GM19240 (cell line): ENCODE measurements around the gene ADIPOR1.

Experiments used
- DNase-seq: peaks from one replicate; pipeline ENCODE4 v3.0.0; 2011; ENCODE audit warnings: low spot score; ENCODE audit not compliant: insufficient read length

Gene ADIPOR1

DNA sequence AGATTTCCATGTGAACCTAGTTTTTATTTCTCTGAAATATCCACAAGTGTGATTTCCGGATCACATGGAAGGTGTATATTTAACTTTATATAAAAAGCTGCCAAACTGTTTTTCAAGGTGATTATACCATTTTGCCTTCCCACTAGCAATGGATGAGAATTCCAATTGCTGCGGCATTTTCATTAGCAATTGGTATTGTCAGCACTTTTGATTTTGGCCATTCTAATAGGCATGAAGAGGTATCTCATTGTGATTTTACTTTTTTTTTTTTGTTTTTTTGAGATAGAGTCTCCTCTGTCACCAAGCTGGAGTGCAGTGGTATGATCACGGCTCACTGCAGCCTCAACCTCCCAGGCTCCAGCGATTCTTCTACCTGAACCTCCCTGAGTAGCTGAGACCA, 13.9 kb upstream of the ADIPOR1 start:
- DNase-seq, result no peak

DNA sequence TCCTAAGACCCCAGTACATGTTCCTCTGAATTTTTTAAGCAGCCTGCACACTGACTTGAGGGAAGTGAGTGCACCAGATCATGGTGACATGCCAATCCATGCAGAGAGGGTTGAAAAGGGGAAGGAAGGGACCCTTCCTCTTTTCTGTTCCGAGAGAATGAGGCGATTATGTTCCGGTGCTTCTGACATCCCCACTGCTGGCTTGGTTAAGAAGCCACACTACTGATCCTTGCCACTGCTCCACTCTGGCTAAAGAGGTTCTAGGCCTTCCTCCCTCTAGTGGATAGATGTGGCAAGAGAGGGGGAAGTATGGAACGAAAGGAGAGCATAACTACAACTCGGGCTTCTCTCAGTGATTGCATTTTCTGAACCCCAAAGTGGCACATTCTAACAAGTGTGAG, 10.8 kb upstream of the ADIPOR1 start:
- peak; percentile 66 for DNase-seq

DNA sequence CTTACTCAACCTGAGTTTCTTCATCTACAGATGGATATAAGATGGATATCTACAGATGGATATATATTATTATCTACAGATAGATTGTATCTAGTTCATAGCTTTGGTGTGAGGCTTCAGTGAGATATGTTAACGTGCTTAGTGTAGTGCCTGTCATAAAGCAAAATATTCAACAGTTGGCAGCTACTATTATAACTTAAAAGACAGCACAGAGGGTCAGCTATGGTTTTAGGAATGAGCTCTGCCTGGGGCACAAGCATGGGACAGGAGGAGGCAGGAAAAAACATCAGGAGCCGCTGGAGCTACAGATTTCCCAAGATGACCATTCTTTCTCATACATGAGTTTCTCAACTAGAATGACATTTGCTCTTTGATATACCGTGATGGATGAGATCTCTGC, 10.2 kb upstream of the ADIPOR1 start:
- no peak for DNase-seq

DNA sequence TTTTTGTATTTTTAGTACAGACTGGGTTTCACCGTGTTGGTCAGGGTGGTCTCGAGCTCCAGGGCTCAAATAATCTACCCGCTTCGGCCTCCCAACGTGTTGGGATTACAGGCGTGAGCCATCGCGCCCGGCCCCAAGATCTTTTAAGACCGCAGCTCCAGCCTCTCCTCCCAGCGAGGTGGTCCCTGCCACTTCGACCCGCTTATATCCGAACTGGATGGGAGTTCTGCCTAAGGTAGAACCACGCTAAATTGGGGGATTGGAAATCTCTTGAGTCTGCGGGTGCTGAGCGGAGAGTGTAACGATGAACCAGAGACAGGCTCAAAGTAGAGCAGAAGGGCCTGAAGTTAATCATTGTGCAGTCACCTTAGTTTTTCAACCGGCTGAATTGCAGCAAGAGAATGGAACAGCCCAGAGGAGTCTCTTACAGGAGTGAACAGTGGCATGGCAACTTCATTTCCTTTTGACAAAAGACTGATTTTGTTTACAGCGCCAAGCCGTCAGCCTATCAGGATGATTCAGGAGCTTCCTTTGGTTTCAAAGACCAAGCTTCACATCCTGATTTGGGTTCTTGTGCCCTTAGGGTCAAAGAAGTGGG, 9.7 kb upstream of the ADIPOR1 start:
- DNase-seq, result peak; percentile 8

DNA sequence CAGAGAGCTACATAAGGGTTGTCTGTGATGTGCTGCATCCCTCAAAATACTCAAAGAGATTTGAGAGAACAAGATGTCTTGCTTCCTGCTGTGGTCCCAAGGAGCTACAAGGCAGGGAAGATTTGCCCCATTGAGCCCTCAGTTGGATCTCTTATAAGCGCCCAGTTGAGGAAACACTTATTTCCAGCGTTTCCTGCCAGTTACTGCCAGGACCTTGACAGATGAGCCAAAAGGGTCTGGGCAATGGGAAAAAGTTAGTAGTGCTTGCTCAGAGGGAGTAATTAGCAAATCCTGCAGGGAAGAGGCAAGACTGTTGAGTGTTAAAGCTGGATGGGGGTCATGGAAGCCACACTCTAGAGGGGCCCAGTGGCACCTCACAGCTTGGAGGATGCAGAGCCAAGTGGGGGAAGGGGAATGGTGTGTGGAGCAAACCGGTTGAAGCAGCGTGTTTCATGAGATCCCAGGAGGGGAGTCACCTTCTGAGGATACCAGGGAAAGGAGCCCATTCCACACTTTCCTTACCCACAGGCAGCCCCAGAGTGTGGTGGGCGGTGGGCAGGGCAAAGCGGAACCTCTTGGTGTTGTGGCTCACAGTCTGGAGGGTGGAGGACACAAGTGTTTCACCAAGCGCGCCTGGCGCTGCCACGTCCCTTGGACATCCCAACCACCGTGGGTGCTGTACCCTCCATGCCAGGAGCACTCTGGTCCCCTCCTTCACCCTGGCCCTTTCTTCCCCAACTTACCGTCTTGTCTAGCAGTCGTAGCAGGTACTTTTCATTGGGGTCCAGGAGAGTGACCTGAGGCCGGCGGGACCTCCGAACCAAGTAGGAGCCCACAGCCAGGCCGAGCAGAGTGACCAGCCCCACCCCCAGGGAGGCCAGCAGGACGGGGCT, 8.1 kb upstream of the ADIPOR1 start:
- no peak for DNase-seq

DNA sequence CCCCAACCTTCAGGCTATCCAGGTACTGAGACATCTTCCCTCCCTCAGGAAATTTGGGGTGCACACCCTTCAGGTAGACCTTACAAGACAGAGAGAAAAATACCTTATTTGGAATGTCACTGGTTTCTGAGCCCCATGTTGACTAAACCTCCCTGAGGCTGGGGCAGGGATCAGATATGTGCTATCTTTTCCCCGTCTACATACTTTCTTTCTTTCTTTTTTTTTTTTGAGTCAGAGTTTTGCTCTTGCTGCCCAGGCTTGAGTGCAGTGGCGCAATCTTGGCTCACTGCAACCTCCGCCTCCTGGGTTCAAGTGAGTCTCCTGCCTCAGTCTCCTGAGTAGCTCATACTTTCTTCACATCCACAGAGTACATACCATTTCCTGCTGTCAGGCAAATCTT, 7.3 kb upstream of the ADIPOR1 start:
- DNase-seq, result no peak

DNA sequence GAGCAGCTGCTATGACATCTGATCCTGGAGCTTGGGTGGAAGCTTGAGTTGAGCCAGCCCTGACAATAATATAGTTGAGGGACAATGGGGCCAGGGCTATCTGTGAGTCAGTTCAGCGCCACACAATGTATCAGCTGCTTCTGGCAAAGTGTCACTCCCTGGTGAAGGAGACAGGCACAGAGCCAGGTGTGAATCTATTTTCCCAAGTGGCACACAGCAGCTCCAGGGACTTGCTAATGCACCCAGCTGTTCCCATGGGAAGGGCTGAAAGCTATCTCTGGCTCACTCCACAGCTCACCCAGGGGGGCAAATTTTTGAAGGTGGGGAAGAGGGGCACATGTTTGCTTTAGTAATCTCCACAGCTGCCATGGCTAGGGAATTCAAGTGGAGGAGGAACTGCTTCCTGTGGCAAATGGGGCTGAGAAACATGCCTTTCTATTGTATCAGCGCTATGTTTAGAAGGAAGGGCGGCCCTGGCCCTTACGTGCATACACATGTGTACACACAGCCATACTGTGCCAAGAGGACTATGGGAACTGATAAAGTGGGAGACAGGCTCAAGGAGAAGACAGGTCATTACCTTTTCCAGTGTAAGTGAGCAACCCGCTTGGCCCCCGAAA, 6.8 kb upstream of the ADIPOR1 start:
- DNase-seq, result no peak

DNA sequence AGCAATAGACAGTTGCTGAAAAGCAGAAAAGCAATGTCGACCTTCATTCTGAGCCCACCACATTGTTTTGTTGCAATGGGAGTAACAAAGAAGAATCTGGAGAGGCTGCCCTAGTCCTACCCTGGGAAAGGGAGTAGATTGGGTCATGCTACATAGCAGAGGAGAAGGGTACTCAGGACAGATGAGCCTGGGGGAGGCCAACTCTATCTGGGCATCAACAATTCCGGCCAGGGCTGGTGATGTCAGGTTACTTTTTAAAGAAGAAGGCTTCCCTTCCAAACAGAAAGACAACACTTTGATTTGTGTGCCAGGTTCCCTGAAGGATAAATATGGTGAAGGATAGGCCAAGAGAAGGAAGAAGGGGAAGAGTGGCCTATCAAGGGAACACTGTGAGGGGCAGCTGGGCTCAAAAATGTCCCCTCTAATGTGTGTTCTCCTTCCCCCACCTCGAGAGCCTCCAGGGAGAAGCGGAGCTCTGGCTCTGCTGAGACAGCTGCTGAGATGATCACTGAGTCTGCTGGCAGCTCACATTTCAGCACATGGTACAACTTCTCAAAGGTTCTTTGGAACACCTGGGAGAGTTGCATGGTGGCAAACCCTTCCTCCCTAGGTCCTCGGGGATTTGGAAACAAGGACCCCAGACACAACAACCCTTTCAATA, 3.2 kb upstream of the ADIPOR1 start:
- DNase-seq, result no peak

DNA sequence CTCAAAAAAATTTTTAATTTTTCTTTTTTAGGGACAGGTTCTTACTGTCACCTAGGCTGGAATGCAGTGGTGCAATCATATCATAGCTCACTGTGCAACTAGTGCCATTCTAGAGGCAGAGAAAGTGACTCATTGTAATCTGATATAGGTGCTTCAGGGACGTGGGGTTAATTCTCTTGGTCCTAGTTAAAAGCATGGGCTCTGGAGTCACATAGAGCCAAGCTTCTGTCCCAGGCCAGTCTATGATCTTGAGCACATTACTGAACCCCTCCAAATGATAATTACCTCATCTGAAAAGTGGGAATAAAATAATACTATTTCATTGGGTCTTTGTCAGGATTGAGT, 1.1 kb upstream of the ADIPOR1 start:
- DNase-seq, result no peak

DNA sequence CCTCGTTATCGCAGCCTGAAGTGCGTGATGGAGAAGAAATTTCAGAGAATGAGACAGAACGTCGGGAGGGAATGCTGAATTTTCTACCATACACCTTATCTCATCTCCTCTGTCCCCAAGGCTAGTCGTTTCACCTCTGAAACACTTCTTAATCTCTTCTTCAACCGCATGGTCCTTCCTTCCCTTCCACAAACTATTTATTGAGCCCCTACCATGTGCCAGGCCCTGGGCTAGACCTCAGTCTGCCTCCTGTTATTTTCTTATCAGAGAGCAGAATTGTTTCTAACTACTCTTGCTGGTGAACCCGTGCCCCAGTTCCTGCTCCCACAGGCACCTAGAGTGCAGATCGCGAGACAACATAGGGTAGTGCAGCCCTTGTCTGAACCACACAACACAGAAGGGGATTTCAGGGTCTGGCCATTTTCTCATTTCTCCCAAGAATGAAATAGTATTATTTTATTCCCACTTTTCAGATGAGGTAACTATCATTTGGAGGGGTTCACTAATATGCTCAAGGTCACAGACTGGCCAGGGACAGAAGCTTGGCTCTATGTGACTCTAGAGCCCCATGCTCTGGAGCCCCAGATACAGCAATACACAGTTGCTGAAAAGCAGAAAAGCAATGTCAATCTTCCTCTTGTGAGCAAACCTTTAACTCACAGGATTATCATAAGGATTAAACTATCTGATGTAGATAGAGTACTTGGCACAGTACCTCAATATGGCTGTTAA, 598 bp upstream of the ADIPOR1 start:
- no peak for DNase-seq

DNA sequence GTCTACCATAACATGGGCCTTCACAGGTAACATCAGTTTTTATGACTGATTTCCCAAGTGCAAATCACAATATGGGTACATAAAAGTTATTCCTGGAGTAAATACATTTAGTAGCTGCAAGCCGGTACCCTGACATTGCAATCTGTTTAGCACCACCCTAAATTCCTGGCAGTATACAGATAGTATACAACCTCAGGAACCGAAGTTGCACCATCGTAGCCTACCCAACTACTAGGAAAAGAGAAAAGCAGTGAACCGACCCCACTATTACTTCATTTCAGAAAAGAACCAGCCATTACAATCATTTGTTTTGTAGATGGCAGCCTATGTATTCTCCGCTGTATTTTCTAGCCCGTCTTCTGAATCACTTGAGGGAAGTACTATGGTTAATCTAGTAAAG, 1.1 kb downstream of the ADIPOR1 start:
- DNase-seq, result no peak

DNA sequence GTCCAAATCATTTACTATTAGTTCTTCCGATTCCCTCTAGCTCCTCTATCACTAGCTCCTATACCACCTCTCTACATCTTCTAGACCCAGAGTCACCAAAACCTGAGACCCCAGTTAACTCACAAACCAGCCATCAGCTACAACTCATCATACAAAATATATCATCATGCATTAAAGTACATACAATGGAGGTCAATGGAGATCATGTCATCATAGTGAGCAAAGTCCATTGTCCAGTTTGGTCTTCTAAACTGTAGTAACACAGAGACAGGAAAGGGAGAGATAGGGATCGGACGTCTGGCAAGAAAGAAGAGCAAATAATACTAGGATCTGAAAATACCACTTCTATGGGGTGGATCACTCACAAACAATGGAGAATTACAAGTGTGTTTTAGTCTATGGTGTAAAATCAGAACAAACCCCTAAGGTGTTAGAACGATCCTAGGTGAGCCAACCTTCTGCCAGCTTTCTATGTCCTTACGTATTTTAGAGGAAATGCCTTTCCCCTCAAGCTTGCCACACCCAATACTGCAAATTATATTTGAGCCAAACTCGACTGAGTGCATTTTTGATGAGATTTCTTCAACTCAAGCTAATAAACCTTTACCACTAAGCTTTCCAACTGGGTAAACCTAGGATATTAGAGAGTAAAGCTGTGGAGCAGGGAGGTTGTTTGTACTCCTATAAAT, 3.9 kb downstream of the ADIPOR1 start:
- no peak for DNase-seq

DNA sequence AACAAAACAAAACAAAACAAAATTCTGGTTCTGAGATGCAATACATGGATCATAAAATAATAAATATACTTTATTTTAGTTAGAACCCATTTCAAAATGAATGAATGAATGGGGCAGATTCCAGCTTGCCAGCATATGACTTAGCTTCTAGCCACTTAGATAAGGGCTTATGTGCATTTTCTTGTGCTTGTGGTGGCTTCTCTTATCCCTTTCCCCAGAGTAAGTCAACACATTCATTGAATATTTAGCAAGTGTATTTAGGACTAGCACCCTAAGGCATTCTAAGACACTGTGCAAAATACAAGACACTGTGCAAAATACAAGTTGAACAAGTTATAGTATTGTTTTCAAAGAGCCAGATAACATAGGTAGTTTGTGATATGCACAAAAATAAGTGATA, 4.7 kb downstream of the ADIPOR1 start:
- no peak for DNase-seq

DNA sequence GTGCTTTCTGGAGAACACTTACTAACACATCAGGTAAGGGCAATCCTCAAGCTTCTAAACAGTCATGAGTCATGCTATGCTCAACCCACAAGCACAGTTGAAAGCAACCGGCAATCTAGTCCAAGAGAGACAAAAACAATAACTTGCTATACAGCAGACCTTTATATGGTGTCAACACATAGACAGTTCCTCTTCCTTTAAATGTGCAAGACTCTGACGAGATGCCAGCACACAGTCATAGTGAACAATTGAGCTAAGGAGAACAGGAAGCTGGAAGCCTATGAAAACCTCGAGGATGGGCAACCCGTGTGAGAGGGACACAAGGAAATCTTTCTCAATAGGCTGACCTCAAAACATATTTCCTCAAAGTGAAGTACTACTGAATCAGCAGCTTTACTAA, 5.3 kb downstream of the ADIPOR1 start:
- no peak for DNase-seq

DNA sequence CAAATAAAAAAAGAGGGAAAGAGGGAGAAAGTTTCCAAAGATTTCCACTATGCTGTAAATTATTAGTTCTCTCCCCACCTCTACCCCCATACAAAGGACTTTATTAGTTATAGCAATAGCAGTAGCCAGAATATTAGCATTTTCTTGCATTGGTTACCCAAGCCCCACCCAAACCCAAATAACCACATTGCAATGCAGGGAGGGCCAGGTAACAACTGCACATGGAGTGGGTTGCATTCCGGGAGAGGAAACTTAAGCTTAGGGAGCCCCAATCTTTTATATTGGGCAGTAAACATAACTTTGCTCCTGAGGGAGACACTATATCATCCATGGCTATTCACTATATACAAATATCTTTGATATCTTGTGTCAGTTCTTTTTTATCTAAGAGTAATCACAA, 6.0 kb downstream of the ADIPOR1 start:
- no peak for DNase-seq

DNA sequence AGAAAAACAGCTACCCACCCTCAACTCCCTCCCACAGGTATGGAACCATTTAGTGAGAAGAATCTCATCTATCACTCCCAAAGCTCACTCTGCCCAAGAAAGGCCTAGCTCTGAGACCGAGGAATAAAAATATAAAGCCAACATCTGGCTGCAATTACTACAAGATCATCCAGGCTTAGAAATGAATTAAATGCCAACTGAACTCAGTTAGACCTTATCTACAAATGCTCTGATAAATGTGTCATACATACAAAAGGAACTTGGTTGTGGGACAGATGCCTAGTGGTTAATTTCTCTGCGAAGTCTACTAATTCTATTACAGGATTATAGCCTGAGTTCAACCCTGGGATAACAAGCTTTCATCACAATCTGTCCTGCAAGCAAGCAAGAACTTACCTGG, 6.7 kb downstream of the ADIPOR1 start:
- no peak for DNase-seq

DNA sequence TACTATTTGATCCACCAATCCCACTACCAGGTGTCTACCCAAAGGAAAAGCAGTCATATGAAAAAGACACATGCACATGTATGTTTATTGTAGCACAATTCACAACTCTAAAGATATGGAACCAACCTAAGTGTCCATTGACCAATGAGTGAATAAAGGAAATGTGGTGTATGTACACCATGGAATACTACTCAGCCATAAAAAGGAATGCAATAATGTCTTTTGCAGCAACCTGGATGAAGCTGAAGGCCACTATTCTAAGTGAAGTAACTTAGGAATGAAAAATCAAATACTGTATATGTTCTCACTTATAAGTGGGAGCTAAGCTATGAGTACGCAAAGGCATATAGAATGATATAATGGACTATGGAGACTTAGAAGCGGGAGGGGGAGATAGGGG, 12.6 kb downstream of the ADIPOR1 start:
- DNase-seq, result no peak

DNA sequence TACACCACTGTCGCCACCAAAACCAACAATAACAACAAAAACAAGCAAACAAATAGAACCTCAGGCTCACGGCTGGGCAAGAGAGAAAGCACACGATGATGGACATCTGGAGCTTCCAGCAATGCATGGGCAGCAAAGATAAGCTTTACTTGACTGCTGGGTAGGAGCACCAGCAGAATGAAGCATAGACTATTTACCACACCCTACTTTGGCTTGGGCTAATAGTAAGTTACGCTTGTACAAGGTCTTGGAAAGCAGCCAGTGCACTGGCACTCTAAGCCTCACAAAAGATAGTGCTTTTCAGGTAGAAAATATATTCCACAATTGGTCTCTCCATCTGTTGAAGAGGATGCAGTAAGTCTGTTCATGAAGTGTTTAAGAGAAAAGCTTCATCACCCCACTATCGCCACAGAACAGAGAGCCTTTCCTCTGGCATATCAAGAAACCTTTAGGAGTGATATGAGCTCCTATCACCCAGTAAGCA, 13.6 kb downstream of the ADIPOR1 start:
- DNase-seq, result no peak

DNA sequence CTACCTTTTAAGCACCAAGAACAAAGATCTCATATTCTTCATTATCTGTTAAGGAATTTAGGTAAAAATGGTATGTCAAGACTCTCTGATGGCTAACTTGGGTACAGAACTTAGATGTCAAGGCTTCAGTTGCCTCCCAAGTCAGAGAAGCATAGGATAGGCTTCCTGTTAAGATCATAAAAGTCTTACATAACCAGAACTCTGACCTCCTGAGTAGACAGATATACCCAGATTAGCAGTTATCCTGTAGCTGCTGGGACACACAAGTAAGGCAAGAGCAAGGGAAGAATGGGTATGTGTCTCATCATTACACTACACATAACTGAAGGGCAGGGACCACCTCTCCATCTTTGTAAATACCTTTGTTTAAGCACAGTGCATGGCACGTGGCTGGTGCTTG, 15.7 kb downstream of the ADIPOR1 start:
- no peak for DNase-seq

DNA sequence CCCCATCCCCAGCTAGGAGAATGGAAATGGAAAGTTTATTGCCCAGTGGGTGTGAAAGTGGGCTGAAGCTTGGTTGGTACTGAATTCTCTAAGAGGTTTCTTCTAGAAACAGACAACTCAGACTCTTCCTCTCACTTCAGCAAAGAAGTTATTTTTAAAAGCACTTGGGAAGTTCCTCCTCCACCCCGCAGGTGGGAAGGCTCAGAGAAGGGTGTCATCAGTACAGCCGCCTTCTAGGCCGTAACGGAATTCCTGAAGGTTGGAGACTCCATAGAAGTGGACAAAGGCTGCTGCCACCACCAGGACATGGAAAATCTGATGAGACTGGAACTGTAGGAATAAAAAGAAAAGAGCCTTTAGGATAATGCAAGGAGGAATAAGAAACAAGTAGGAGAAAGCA, 16.7 kb downstream of the ADIPOR1 start:
- DNase-seq, result no peak

DNA sequence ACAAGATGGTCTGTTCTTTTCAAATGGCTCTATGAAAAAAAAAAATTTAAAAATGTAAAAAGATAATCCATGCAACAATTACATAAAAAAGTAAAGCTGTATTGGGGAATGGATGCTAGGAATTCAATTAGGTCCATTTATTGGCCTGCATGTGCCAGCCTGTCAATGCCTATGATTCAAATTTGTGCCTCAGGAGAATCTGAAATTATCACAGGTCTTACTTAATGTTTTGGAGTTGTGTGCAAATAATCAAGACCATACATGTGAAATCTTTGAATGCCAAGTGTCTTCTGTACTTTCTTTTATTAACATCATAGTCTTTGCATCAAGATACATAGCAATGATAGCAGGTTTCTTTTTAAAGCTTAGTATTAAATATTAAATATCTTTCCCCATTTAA, 17.6 kb downstream of the ADIPOR1 start:
- DNase-seq, result no peak
